DND-41 (cell line): ENCODE data around the gene DCK.

Experiments
- ATAC-seq: fragments of 200-7000 bp; cut with Tn5 transposase; 3 replicates; pipeline ENCODE4 v1.9.1; 2021; ENCODE audit warnings: low read depth; ENCODE audit not compliant: insufficient read depth
- DNase-seq: peaks from one replicate; pipeline ENCODE4 v3.0.0-alpha.2; 2020
- H2AFZ ChIP-seq: 2 replicates; pipeline ENCODE4 v1.6.0; 2012; ENCODE audit warnings: low read depth, low read length
- H3K27ac ChIP-seq: 2 replicates; pipeline ENCODE4 v1.5.1; 2012; ENCODE audit warnings: low read length, inconsistent platforms
- H3K27me3 ChIP-seq: fragments of 200-600 bp; sonication (generic); 2 replicates; pipeline ENCODE4 v1.6.0; 2012; ENCODE audit warnings: low read length, mild to moderate bottlenecking, inconsistent platforms; ENCODE audit not compliant: insufficient read depth, poor library complexity
- H3K36me3 ChIP-seq: 2 replicates; pipeline ENCODE4 v1.5.1; 2012; ENCODE audit warnings: low read length, inconsistent platforms; ENCODE audit not compliant: insufficient read depth
- H3K4me1 ChIP-seq: 2 replicates; pipeline ENCODE4 v1.5.1; 2012; ENCODE audit warnings: mild to moderate bottlenecking, low read length; ENCODE audit not compliant: insufficient read depth
- H3K4me2 ChIP-seq: 2 replicates; pipeline ENCODE4 v1.6.0; 2012; ENCODE audit warnings: mild to moderate bottlenecking, moderate library complexity, low read length, inconsistent platforms; ENCODE audit not compliant: insufficient read depth
- H3K4me3 ChIP-seq, 2 experiments: fragments of 200-600 bp in 1 of 2; shearing (Covaris generic) in 1 of 2; 2 replicates each; pipeline ENCODE4 v1.5.1; 2012 to 2016; ENCODE audit warnings: inconsistent platforms in 2 of 2, low read length in 2 of 2, mild to moderate bottlenecking in 2 of 2, low read depth in 1 of 2, moderate library complexity in 1 of 2
- H3K79me2 ChIP-seq: 2 replicates; pipeline ENCODE4 v1.6.0; 2012; ENCODE audit warnings: low read length, inconsistent platforms; ENCODE audit not compliant: insufficient read depth
- H3K9ac ChIP-seq: 2 replicates; pipeline ENCODE4 v1.6.0; 2012; ENCODE audit warnings: low read depth, mild to moderate bottlenecking, inconsistent platforms, low read length, moderate library complexity
- H3K9me3 ChIP-seq: 2 replicates; pipeline ENCODE4 v1.5.1; 2012; ENCODE audit warnings: low read length, moderate library complexity, mild to moderate bottlenecking, inconsistent platforms; ENCODE audit not compliant: insufficient read depth, severe bottlenecking
- H4K20me1 ChIP-seq: 2 replicates; pipeline ENCODE4 v1.6.0; 2012; ENCODE audit warnings: low read length; ENCODE audit not compliant: insufficient read depth
- EZH2 ChIP-seq: IDR thresholded peaks from 3 replicates; pipeline ENCODE4 v1.6.1; 2012; ENCODE audit warnings: borderline replicate concordance, low read depth, mild to moderate bottlenecking, moderate library complexity, low read length, inconsistent platforms; ENCODE audit not compliant: severe bottlenecking
- TF ChIP-seq, protein P1 (sequence below): IDR thresholded peaks from 2 replicates; pipeline ENCODE4 v1.5.1; 2012; ENCODE audit warnings: borderline replicate concordance, low read length, moderate library complexity, mild to moderate bottlenecking; ENCODE audit not compliant: poor library complexity, severe bottlenecking; ENCODE audit errors: extremely low read depth

Gene DCK

DNA sequence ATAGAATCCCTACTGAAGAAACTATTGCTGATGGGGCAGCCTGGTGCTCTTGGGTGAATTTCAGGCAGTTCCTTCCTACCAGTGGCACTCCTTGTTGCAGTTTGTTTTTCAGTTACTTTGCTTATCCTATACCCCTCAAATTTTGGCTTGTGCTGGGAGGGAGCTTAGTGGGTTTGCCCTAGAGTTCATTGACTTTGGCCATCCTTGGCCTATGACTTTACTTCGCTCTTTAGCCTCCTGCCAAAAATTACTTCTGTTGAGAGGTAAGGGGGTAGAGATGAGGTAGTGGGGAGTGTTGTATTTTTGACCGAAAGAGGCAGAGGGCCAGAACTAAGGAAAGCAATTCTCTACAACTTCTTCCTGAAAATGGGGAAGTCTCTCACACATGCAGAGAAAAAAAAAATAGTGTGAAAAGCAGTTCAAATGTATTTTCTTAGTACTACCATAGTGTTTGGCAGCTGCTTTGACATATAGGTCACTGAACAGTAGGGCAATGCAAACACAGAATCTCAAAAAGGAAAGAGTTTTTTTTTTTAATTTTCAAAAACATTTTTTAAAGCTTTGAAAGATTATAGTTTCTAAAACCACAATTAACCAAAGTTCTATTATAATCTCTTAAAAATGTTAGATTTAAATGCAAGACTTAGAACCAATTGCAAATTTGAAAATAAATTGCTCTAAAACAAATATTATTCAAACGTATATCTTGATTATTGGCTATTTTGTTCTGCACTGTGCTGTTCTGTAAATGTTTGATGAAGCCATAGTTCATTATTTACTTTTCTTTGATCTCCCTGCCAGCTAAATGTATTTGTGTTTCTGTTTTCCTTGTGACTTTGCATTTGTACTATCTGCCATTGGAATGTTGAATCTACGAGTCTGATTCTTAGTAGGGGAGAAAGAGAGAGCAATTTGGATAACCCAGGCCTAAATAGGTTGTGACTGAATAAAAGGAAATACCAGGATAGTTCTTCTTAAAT lies 73.6 kb downstream of the DCK start:
- Histone ChIP-seq H3K9ac (no peak overlapping the region), H3K79me2 (no peaks in the 10 kb centered on the region), H3K4me1 (no peaks in the 10 kb centered on the region), H2AFZ (no peak overlapping the region), H3K36me3 (no peaks in the 10 kb centered on the region), H4K20me1 (no peaks in the 10 kb centered on the region), H3K4me2 (no peak overlapping the region), H3K27ac (no peak overlapping the region), H3K4me3 (no peak overlapping the region), H3K9me3 (no peaks in the 10 kb centered on the region), H3K27me3 (no peaks in the 10 kb centered on the region)
- TF ChIP-seq EZH2 = no peak
- TF ChIP-seq, protein P1, sequence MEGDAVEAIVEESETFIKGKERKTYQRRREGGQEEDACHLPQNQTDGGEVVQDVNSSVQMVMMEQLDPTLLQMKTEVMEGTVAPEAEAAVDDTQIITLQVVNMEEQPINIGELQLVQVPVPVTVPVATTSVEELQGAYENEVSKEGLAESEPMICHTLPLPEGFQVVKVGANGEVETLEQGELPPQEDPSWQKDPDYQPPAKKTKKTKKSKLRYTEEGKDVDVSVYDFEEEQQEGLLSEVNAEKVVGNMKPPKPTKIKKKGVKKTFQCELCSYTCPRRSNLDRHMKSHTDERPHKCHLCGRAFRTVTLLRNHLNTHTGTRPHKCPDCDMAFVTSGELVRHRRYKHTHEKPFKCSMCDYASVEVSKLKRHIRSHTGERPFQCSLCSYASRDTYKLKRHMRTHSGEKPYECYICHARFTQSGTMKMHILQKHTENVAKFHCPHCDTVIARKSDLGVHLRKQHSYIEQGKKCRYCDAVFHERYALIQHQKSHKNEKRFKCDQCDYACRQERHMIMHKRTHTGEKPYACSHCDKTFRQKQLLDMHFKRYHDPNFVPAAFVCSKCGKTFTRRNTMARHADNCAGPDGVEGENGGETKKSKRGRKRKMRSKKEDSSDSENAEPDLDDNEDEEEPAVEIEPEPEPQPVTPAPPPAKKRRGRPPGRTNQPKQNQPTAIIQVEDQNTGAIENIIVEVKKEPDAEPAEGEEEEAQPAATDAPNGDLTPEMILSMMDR = no peak
- DNase-seq = no peak
- no peak for ATAC-seq

DNA sequence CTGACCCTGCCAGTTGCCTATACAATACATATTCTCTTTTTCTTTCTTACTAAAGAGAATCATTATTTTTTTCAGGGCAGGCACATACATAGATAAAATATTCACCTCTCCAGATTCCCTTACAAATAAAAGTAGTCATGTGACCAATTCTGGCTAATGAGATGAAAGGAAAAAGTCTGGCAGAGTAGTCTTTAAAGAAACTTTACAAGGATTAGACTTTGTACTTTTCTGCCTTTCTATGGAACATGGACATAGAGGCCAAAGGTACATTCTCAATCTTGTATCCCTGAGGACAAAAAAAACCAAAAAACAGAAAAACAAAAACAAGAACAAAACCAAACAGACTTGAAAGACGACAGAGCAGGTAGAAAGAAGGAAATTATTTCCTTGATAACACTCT lies 75.6 kb downstream of the DCK start:
- Histone ChIP-seq H4K20me1 (no peaks in the 10 kb centered on the region), H3K4me2 (no peak overlapping the region), H3K9ac (no peak overlapping the region), H2AFZ (no peak overlapping the region), H3K27ac (no peak overlapping the region), H3K4me1 (no peaks in the 10 kb centered on the region), H3K4me3 (no peak overlapping the region), H3K9me3 (no peaks in the 10 kb centered on the region), H3K36me3 (no peaks in the 10 kb centered on the region), H3K27me3 (peaks cover under 1% of the 10 kb centered on the region), H3K79me2 (no peaks in the 10 kb centered on the region)
- DNase-seq (no peak), ATAC-seq (no peak)
- TF ChIP-seq, protein P1 = no peak
- no peak for TF ChIP-seq EZH2

DNA sequence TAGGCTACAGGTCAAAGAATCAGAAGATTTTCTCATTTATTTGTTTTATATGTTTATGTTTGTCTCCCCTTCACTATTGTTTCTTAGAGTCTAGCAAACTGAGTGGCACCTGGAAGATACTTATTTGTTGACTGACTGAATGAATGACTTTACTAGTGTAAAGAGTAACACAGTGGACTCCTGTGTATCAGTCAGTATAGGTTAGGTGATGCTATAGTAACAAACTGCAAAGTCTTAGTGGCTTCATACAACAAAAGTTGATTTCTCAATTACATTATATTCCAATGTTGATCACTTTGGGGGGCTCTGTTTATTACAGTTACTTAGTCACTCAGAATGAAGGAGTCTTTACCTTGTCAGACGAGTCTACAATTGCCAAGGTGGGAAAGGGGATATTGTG lies 76.6 kb downstream of the DCK start:
- Histone ChIP-seq H3K9me3 (no peaks in the 10 kb centered on the region), H3K36me3 (no peaks in the 10 kb centered on the region), H3K4me3 (no peak overlapping the region), H3K9ac (no peak overlapping the region), H4K20me1 (no peaks in the 10 kb centered on the region), H3K79me2 (no peaks in the 10 kb centered on the region), H3K27ac (no peak overlapping the region), H3K27me3 (peaks cover 10% of the 10 kb centered on the region), H3K4me1 (no peaks in the 10 kb centered on the region), H2AFZ (no peak overlapping the region), H3K4me2 (no peak overlapping the region)
- DNase-seq (no peak), ATAC-seq (no peak)
- TF ChIP-seq, protein P1 = no peak
- no peak for TF ChIP-seq EZH2
